ENCODE data around the gene WDR45B.

- TF ChIP-seq CTCF (IDR thresholded peaks at IDR 0.05) (no peak), POLR2A (IDR thresholded peaks at IDR 0.05) (no peak), POLR2AphosphoS5 (IDR thresholded peaks at IDR 0.05) (no peak)
These were observed 57.2 kb downstream of the WDR45B start for GRCh38 chr17:82590881-82591539.

Measured in breast epithelium (tissue), 3 donors.